Measurements from ENCODE around the gene TTC23. TPM values are rescaled to one million over a fixed set of nuclear protein-coding genes. Genes with fewer than 3 reads are reported as not detected.

Gene TTC23
- total RNA-seq, 1 donor from 2014 or later = 23.1 TPM

- TF ChIP-seq CTCF (IDR thresholded peaks at IDR 0.05) = no peak
- peak; percentile 6 for DNase-seq (ENCODE audit: extremely low spot score, unreplicated experiment)
Measured at GRCh38 chr15:99163271-99164062, 85.9 kb downstream of the TTC23 start.

GRCh38 chr15:99158626-99159412, 90.6 kb downstream of the TTC23 start:
- no peak for TF ChIP-seq CTCF (IDR thresholded peaks at IDR 0.05)
- H3K27me3 Mint-ChIP-seq (ENCODE audit: unreplicated experiment) = no peaks in the 10 kb centered on the region
- no peak overlapping the region for H3K27ac Mint-ChIP-seq (ENCODE audit: unreplicated experiment)
- H3K36me3 Mint-ChIP-seq (ENCODE audit: unreplicated experiment) = peaks cover 45% of the 10 kb centered on the region
- DNase-seq (ENCODE audit: extremely low spot score, unreplicated experiment) = no peak
- no peaks in the 10 kb centered on the region for H3K9me3 Mint-ChIP-seq (ENCODE audit: unreplicated experiment)
- H3K4me3 Mint-ChIP-seq (ENCODE audit: unreplicated experiment) = no peak overlapping the region
- H3K4me1 Mint-ChIP-seq (ENCODE audit: unreplicated experiment) = peaks cover 28% of the 10 kb centered on the region

More at GRCh38 chr15:99163271-99164062, 85.9 kb downstream of the TTC23 start:
- Mint-ChIP-seq H3K4me1 (ENCODE audit: unreplicated experiment) (no peaks in the 10 kb centered on the region), H3K27me3 (ENCODE audit: unreplicated experiment) (no peaks in the 10 kb centered on the region), H3K36me3 (ENCODE audit: unreplicated experiment) (peaks cover 32% of the 10 kb centered on the region), H3K27ac (ENCODE audit: unreplicated experiment) (no peak overlapping the region), H3K4me3 (ENCODE audit: unreplicated experiment) (no peak overlapping the region), H3K9me3 (ENCODE audit: unreplicated experiment) (no peaks in the 10 kb centered on the region)

- no peak for DNase-seq (ENCODE audit: extremely low spot score, unreplicated experiment)
- Mint-ChIP-seq H3K4me1 (ENCODE audit: unreplicated experiment) (peaks cover 28% of the 10 kb centered on the region), H3K27ac (ENCODE audit: unreplicated experiment) (peak overlapping the region; percentile 85), H3K36me3 (ENCODE audit: unreplicated experiment) (peaks cover 44% of the 10 kb centered on the region), H3K27me3 (ENCODE audit: unreplicated experiment) (no peaks in the 10 kb centered on the region), H3K9me3 (ENCODE audit: unreplicated experiment) (no peaks in the 10 kb centered on the region), H3K4me3 (ENCODE audit: unreplicated experiment) (peak overlapping the region; percentile 26)
- TF ChIP-seq CTCF (IDR thresholded peaks at IDR 0.05) = no peak
Measured at GRCh38 chr15:99157456-99157855, 91.9 kb downstream of the TTC23 start.

- no peak for TF ChIP-seq CTCF (IDR thresholded peaks at IDR 0.05)
- Mint-ChIP-seq H3K4me1 (ENCODE audit: unreplicated experiment) (peaks cover 28% of the 10 kb centered on the region), H3K27ac (ENCODE audit: unreplicated experiment) (no peak overlapping the region), H3K27me3 (ENCODE audit: unreplicated experiment) (no peaks in the 10 kb centered on the region), H3K36me3 (ENCODE audit: unreplicated experiment) (peaks cover 47% of the 10 kb centered on the region), H3K4me3 (ENCODE audit: unreplicated experiment) (no peak overlapping the region), H3K9me3 (ENCODE audit: unreplicated experiment) (no peaks in the 10 kb centered on the region)
- DNase-seq (ENCODE audit: extremely low spot score, unreplicated experiment) = no peak
Measured at GRCh38 chr15:99155961-99156443, 93.4 kb downstream of the TTC23 start.

- no peaks in the 10 kb centered on the region for H3K27me3 Mint-ChIP-seq (ENCODE audit: unreplicated experiment)
- H3K4me1 Mint-ChIP-seq (ENCODE audit: unreplicated experiment) = peaks cover 28% of the 10 kb centered on the region
- H3K36me3 Mint-ChIP-seq (ENCODE audit: unreplicated experiment) = peaks cover 50% of the 10 kb centered on the region
- TF ChIP-seq CTCF (IDR thresholded peaks at IDR 0.05) = no peak
- no peak overlapping the region for H3K27ac Mint-ChIP-seq (ENCODE audit: unreplicated experiment)
- DNase-seq (ENCODE audit: extremely low spot score, unreplicated experiment) = no peak
- H3K9me3 Mint-ChIP-seq (ENCODE audit: unreplicated experiment) = no peaks in the 10 kb centered on the region
- H3K4me3 Mint-ChIP-seq (ENCODE audit: unreplicated experiment) = no peak overlapping the region
Measured at GRCh38 chr15:99154271-99154670, 95.1 kb downstream of the TTC23 start.
